ENCODE results near the gene PDE9A.
"Not testable (repeated sequence)": the region's sequence is repeated elsewhere in the genome, so short reads cannot be mapped to it uniquely, and the experiment has no call there.

The PDE9A gene

GRCh38 chr21:42707207-42707830 lies 53.9 kb downstream of the PDE9A start:
- H3K4me3 ChIP-seq (ENCODE audit: low read depth, low read length) = no peak overlapping the region
- TF ChIP-seq CTCF (IDR thresholded peaks at IDR 0.05; ENCODE audit: low read depth, low read length) = no peak

- no peak overlapping the region for H3K4me3 ChIP-seq (ENCODE audit: low read depth, low read length)
- TF ChIP-seq CTCF (IDR thresholded peaks at IDR 0.05; ENCODE audit: low read depth, low read length) = no peak
Observed at GRCh38 chr21:42708107-42708506, 54.7 kb downstream of the PDE9A start.

GRCh38 chr21:42708916-42709315 lies 55.5 kb downstream of the PDE9A start:
- H3K4me3 ChIP-seq (ENCODE audit: low read depth, low read length) = not testable (repeated sequence)

- TF ChIP-seq CTCF (IDR thresholded peaks at IDR 0.05; ENCODE audit: low read depth, low read length) = no peak
- no peak overlapping the region for H3K4me3 ChIP-seq (ENCODE audit: low read depth, low read length)
Observed at GRCh38 chr21:42711667-42712066, 58.2 kb downstream of the PDE9A start.

GRCh38 chr21:42715427-42715826 lies 62.0 kb downstream of the PDE9A start:
- not testable (repeated sequence) for H3K4me3 ChIP-seq (ENCODE audit: low read depth, low read length)

- H3K4me3 ChIP-seq (ENCODE audit: low read depth, low read length) = no peak overlapping the region
- TF ChIP-seq CTCF (IDR thresholded peaks at IDR 0.05; ENCODE audit: low read depth, low read length) = no peak
Observed at GRCh38 chr21:42716074-42716473, 62.7 kb downstream of the PDE9A start.

- not testable (repeated sequence) for H3K4me3 ChIP-seq (ENCODE audit: low read depth, low read length)
Observed at GRCh38 chr21:42720484-42720883, 67.1 kb downstream of the PDE9A start.

- no peak for TF ChIP-seq CTCF (IDR thresholded peaks at IDR 0.05; ENCODE audit: low read depth, low read length)
Observed at GRCh38 chr21:42721341-42721824, 68.0 kb downstream of the PDE9A start.

GRCh38 chr21:42722153-42722552 lies 68.7 kb downstream of the PDE9A start:
- no peak overlapping the region for H3K4me3 ChIP-seq (ENCODE audit: low read depth, low read length)
- TF ChIP-seq CTCF (IDR thresholded peaks at IDR 0.05; ENCODE audit: low read depth, low read length) = no peak

More at GRCh38 chr21:42721341-42721824, 68.0 kb downstream of the PDE9A start:
- H3K4me3 ChIP-seq (ENCODE audit: low read depth, low read length) = no peak overlapping the region
